Liver (tissue), 3 donors: ENCODE measurements around the gene SMAP1.

Experiments
- GABPA ChIP-seq, 2 donors: IDR thresholded peaks in 1 of 2; conservative IDR thresholded peaks in 1 of 2; 2 replicates each; pipeline ENCODE4 v1.6.1; 2016; ENCODE audit warnings: antibody characterized with exemption in 2 of 2, mild to moderate bottlenecking in 1 of 2, moderate library complexity in 1 of 2
- SP1 ChIP-seq: IDR thresholded peaks from 2 replicates; pipeline ENCODE4 v1.6.1; 2018; ENCODE audit warnings: antibody characterized with exemption, mild to moderate bottlenecking
- TF ChIP-seq, protein P1 (sequence below): IDR thresholded peaks from 2 replicates; pipeline ENCODE4 v1.6.1; 2016; ENCODE audit warnings: antibody characterized with exemption, mild to moderate bottlenecking
- TF ChIP-seq, protein P2 (sequence below): fragments of 150-350 bp; IDR thresholded peaks from 2 replicates; pipeline ENCODE4 v1.5.1; 2017; ENCODE audit warnings: improper control_type of control experiment, low read depth, low read length; ENCODE audit not compliant: missing input control
- donor health status: healthy.
- donor health status: healthy.

DNA sequence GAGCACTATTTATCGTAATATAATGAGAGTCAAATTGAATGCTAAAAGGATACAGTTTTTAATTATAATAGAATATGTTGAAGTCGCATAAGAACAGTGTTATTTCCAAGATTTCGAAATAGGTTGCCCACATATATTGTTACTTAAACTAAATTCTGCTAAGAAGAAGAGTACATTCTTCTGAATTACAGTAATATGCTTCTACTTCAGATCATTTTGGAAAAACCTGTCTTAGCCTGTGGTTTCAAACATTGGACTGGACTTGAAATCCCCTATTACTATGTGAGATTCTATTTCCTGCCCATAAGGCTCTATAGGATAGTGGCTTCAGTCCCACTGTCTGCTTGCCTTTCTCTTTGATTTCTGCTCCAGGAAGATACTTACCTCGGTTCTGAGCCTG is 152.0 kb downstream of the SMAP1 start:
- TF ChIP-seq, protein P1, sequence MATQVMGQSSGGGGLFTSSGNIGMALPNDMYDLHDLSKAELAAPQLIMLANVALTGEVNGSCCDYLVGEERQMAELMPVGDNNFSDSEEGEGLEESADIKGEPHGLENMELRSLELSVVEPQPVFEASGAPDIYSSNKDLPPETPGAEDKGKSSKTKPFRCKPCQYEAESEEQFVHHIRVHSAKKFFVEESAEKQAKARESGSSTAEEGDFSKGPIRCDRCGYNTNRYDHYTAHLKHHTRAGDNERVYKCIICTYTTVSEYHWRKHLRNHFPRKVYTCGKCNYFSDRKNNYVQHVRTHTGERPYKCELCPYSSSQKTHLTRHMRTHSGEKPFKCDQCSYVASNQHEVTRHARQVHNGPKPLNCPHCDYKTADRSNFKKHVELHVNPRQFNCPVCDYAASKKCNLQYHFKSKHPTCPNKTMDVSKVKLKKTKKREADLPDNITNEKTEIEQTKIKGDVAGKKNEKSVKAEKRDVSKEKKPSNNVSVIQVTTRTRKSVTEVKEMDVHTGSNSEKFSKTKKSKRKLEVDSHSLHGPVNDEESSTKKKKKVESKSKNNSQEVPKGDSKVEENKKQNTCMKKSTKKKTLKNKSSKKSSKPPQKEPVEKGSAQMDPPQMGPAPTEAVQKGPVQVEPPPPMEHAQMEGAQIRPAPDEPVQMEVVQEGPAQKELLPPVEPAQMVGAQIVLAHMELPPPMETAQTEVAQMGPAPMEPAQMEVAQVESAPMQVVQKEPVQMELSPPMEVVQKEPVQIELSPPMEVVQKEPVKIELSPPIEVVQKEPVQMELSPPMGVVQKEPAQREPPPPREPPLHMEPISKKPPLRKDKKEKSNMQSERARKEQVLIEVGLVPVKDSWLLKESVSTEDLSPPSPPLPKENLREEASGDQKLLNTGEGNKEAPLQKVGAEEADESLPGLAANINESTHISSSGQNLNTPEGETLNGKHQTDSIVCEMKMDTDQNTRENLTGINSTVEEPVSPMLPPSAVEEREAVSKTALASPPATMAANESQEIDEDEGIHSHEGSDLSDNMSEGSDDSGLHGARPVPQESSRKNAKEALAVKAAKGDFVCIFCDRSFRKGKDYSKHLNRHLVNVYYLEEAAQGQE, result no peak
- TF ChIP-seq, protein P2, sequence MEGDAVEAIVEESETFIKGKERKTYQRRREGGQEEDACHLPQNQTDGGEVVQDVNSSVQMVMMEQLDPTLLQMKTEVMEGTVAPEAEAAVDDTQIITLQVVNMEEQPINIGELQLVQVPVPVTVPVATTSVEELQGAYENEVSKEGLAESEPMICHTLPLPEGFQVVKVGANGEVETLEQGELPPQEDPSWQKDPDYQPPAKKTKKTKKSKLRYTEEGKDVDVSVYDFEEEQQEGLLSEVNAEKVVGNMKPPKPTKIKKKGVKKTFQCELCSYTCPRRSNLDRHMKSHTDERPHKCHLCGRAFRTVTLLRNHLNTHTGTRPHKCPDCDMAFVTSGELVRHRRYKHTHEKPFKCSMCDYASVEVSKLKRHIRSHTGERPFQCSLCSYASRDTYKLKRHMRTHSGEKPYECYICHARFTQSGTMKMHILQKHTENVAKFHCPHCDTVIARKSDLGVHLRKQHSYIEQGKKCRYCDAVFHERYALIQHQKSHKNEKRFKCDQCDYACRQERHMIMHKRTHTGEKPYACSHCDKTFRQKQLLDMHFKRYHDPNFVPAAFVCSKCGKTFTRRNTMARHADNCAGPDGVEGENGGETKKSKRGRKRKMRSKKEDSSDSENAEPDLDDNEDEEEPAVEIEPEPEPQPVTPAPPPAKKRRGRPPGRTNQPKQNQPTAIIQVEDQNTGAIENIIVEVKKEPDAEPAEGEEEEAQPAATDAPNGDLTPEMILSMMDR, result no peak
- TF ChIP-seq GABPA (IDR thresholded peaks at IDR 0.05 in 1 of 2, conservative IDR thresholded peaks at IDR 0.05 in 1 of 2) (no peak), SP1 (no peak)
